Stimulated activated CD8-positive, alpha-beta memory T cell treated with anti-CD3 and anti-CD28 coated beads, Interleukin-15, amount 100 ng/mL, for 48 hours (primary cell): ENCODE data around the gene DCLRE1B.

Source experiments
- DNase-seq, 2 donors: peaks; one replicate each; pipeline ENCODE4 v3.0.0-alpha.2; 2020; ENCODE audit warnings: low read depth in 2 of 2

The DCLRE1B gene

GRCh38 chr1:113887402-113888175 is 17.5 kb upstream of the DCLRE1B start, which contains the start of gene BCL2L15:
TSS of gene BCL2L15 (minus strand) at chr1:113887581. CDS start at chr1:113887375, 206 bp downstream.
- no peak for DNase-seq

GRCh38 chr1:113890816-113891215 is 14.3 kb upstream of the DCLRE1B start:
- DNase-seq: no peak

GRCh38 chr1:113891631-113892220 is 13.4 kb upstream of the DCLRE1B start:
- DNase-seq: no peak

- no peak for DNase-seq
Observed at GRCh38 chr1:113893267-113893666, 11.9 kb upstream of the DCLRE1B start.

DNA sequence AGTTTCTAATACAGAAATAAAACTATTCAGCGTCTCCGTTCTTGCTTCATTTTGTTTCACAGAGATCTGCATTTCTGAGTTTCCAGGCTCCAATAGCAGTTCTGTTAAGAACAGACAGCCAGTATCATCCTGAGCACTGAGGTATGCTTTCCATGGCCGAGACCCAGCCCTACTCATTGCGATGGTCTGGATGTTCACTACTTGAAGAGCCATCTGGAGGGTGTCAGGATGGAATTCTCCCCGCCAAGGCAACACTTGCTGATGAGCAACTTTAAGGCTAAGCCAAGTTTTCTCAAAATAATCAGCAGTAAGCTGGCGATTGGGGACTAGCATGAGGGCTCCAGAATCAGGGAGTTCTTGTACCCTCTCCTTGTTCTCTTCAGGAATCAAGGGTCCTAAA is 10.0 kb upstream of the DCLRE1B start:
- no peak for DNase-seq

GRCh38 chr1:113895961-113896360 is 9.2 kb upstream of the DCLRE1B start:
- no peak for DNase-seq

GRCh38 chr1:113898241-113898814 is 6.8 kb upstream of the DCLRE1B start:
- no peak for DNase-seq

- no peak for DNase-seq
Observed at GRCh38 chr1:113899111-113899510, 6.0 kb upstream of the DCLRE1B start.

DNA sequence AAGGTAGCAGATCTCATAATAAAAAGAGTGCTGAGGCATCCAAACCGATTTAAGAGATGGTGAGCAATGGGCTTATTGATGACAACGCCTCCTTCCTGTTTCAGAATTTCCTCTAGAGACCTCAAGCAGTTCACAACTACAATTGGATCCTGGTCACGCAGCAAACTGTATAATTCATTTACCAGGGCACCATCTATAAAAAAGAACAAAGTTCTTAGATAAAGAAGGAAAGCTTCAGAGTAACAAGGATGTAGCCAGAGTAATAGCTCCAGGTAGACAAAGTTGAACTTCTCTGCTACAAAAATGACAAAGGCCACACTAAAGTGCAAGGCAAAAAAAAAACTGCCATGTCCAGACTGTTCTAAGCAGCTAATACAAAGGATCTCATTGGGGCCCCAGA is 3.9 kb upstream of the DCLRE1B start:
- no peak for DNase-seq

GRCh38 chr1:113903501-113904292 is 1.4 kb upstream of the DCLRE1B start:
- no peak for DNase-seq

- no peak for DNase-seq
Observed at GRCh38 chr1:113904293-113904673, 843 bp upstream of the DCLRE1B start.

DNA sequence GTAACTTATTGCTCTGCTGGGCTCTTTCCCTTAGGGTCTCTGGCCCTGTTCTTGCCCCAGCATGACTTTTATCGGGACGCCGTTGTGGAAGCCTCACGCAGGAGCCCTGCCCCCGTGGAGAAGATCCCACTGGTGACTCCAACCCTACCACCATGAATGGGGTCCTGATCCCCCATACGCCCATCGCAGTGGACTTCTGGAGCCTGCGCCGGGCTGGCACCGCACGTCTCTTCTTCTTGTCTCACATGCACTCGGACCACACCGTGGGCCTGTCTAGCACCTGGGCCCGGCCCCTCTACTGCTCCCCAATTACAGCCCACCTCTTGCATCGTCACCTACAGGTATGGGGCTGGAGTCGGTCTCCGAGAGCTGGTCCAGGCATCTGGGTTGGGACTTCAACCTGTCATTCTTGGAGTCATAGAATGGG is 322 bp downstream of the DCLRE1B start:
- no peak for DNase-seq

DNA sequence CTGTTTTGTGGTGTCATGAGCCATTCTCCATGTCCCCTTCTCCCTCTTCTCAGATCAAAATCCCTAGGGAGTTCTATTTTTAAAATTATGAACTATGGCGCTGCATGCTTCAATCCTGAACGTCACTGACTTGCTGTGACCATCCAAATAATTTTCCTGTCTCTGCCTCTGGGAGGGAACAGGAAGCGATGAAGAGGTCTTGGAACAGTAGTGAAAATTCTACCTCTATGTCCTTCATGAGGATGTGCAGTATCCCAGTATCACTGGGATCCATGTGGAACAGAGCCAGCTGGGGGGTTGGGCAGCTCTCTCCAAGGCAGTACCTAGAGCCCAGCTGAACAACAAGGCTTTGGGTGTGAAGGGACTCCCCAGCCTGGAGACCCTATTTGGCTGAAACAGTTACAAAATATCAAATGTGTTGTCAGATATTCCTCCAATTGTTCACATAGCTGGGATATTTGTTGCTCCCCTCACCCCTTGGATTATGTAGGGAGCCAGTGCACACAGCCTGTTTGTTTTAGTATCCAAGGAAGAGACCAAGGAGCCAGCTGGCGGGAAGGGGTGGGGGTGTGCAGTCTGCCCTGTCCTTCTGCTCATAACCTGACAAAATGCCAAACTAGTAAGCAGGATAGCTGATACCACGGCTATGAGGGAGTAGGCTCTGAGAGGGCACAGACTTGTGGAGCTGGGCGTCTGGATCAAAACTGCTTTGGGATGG is 7.6 kb downstream of the DCLRE1B start:
- DNase-seq: no peak

GRCh38 chr1:113913312-113913668 is 8.2 kb downstream of the DCLRE1B start:
- DNase-seq: no peak

DNA sequence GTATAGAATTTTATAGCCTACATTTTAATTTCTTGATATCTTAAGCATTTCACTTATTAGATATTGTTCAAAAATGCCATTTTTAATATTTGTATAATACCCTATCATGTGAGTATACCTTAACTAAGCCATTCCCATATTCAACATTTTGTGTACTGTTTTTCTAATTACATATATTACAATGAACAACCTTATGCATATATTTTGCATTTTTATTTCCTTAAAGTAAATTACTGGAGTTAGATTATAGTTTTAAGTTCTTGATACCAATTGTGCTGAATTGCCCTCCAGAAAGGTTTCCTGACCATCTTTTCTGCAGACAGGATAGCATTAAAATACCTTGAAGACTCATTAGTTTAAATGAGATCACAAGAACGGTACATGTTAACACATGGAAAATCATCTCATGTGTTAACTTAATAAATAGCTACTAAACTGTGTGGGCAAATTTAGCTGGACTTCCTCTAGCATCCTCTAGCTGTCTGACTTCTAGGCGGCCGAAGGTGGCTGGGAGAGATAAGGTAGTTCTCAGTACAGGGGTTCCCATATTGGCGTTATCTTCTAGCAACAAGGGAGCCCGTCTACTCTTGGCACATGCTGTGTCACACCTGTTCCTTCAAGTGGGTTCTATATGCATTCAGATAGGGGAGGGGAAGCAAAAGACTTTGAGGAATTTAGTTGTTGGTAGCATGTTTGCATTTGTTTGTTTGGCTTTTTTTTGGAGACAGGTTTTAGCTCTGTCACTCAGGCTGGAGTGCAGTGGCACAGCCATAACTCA is 8.9 kb downstream of the DCLRE1B start:
- DNase-seq: no peak

GRCh38 chr1:113916974-113917373 is 11.8 kb downstream of the DCLRE1B start:
- DNase-seq: no peak

- no peak for DNase-seq
Observed at GRCh38 chr1:113917400-113918082, 12.4 kb downstream of the DCLRE1B start.

- DNase-seq: no peak
Observed at GRCh38 chr1:113918243-113918642, 13.1 kb downstream of the DCLRE1B start.

GRCh38 chr1:113922957-113923356 is 17.8 kb downstream of the DCLRE1B start:
- no peak for DNase-seq

DNA sequence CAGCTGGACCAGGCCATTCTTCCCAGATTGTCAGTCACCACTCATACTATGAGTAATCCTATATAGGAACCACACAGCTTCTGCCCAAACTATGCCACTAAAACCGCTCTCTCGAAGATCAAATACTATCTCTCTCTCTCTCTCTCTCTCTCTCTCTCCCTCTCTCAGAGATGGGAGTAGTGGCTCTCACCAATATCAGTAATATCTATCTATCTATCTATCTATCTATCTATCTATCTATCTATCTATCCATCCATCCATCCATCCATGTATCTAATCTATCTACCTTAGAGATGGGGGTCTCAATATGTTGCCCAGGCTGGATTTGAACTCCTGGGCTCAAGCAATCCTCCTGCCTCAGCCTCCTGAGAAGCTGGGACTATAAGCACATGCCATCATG is 19.3 kb downstream of the DCLRE1B start:
- DNase-seq: no peak
